Measurements from ENCODE around the gene AARS2. TPM values are rescaled to one million over a fixed set of nuclear protein-coding genes. Genes with fewer than 3 reads are reported as not detected.

Gene AARS2
- total RNA-seq, 1 donor from 2014 or later = 10.7 TPM

DNA sequence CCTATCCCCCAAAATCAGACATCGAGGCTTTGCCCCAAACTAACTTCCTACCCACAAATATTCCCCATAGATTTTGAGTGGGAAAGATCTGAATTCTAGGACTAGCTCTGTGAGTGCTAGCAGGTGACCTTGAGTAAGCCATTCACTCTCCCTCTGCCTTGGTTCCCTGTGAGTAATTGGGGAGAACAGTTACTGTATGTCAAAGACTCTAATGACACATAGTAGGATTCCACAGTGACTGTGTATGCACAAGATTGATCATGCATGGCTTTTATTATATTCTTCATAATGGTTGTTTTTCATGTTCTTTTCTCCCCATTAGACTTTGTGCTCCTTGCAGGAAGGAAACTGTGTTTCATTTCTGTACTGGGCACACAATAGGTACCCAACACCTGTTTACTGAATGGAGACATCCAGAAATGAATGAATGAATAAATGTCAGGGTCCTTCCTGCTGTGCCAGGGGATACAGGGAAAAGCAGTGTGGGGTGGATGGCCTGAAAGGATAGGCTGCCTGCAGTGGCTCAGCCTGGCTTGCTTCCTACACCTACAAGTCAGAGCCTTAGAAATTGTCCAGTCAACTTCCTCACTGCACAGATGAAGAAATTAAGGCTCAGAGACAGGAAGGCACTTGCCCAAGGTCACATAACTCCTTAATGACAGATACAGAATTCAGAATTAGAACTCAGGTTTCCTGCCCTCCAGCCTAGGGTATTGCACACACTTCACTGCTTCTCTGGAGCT lies 43.8 kb downstream of the AARS2 start:
- no peak for DNase-seq
- no peak for ATAC-seq (ENCODE audit: poor library complexity)
- intact Hi-C loops (cut with DNase I) = loop anchor here (5.0 kb wide), 1 partner anchor 38 kb away; no protein-coding TSS in a partner anchor

DNA sequence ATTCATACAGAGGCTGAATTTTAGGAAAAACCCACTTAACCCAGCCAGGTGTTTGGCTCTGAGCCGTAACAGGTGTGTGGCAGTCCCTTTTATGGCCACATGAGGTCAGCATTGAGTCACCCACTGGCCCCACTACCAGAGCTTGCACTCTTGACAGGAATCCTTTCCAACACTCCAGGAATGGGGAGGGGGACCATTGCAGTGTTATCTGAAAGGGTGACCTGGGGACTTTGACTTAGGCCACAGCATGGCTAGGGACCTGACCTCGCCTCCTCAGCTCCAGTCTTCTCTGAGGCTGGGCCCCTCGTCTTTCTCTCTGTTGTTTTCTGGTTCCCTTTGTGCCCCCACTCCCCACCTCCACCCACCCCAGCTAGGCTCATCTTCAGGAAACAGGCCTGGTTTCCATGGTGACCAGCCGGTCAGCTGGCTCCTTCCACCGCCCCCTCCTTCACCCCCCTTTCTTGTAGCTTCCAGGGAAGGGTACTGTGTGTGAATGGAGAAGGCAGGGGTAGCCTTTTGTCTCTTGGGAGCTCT lies 45.0 kb downstream of the AARS2 start:
- intact Hi-C loops (cut with DNase I) = loop anchor here (5.0 kb wide), 1 partner anchor 39 kb away; no protein-coding TSS in a partner anchor
- no peak for ATAC-seq (ENCODE audit: poor library complexity)

DNA sequence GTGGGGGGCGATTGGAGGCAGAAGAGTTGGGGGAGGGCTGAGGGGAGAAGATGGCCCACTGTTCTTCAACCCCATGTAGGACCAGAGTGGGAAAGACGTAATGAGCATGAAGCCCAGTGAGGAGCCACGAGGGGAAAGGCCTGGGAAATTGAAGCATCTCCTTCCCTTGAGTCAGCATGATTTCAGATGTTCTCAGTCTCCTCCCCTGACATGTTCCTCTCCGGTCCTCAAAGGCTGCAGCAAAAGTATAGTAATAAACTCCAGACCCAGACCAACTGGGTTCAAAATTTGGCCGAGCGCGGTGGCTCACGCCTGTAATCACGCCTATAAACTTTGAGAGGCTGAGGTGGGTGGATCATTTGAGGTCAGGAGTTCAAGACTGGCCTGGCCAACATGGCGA lies 45.9 kb downstream of the AARS2 start:
- intact Hi-C loops (cut with DNase I) = loop anchor here (1.0 to 5.0 kb wide), 2 partner anchors 40 to 70 kb away; no protein-coding TSS in a partner anchor

More for the DNA sequence above, 45.0 kb downstream of the AARS2 start:
- no peak for DNase-seq

DNA sequence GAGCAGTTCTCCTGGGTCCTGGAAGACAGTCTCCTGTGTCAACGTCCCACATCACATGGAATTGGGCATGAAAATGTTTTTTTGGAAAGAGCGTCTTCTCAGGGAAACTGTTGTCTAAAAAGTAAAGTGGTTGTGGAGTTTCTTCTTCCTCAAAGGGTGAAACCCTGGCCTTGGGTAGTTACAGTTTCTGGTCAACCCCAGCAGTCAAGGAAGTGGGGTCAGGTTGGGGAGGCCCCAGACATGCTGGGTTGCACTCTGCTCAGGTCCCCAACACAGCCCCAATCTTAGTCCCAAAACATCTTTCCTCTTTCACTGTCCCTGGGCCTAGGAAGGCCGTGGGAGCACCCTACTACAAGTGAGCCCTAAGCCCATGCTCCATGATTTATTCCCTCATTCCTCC lies 46.8 kb downstream of the AARS2 start:
- intact Hi-C loops (cut with DNase I) = loop anchor here (5.0 kb wide), 1 partner anchor 41 kb away; no protein-coding TSS in a partner anchor
- DNase-seq = no peak
- ATAC-seq (ENCODE audit: poor library complexity) = no peak

More for the DNA sequence above, 45.9 kb downstream of the AARS2 start:
- ATAC-seq (ENCODE audit: poor library complexity) (no peak), DNase-seq (no peak)

DNA sequence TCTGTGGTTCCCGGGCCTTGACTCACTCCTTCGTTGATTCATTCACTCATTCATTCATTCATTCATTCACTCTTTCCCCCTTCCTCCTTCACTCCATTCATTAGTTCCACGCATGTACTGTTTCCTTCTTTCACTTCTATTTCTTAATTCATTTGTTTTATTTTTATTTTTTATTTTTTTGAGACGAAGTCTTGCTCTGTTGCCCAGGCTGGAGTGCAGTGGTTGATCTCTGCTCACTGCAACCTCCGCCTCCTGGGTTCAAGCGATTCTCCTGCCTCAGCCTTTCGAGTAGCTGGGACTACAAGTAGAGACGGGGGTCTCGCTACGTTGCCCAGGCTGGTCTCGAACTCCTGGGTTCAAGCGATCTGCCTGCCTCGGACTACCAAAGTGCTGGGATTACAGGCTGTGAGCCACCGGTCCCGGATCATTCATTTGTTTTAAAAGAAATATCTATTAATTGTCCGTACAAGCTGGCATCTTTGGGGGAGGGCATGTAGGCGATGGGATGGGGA lies 47.4 kb downstream of the AARS2 start:
- ATAC-seq (ENCODE audit: poor library complexity) (no peak), DNase-seq (no peak)
- intact Hi-C loops (cut with DNase I) = loop anchor here (5.0 kb wide), 1 partner anchor 42 kb away; no protein-coding TSS in a partner anchor

DNA sequence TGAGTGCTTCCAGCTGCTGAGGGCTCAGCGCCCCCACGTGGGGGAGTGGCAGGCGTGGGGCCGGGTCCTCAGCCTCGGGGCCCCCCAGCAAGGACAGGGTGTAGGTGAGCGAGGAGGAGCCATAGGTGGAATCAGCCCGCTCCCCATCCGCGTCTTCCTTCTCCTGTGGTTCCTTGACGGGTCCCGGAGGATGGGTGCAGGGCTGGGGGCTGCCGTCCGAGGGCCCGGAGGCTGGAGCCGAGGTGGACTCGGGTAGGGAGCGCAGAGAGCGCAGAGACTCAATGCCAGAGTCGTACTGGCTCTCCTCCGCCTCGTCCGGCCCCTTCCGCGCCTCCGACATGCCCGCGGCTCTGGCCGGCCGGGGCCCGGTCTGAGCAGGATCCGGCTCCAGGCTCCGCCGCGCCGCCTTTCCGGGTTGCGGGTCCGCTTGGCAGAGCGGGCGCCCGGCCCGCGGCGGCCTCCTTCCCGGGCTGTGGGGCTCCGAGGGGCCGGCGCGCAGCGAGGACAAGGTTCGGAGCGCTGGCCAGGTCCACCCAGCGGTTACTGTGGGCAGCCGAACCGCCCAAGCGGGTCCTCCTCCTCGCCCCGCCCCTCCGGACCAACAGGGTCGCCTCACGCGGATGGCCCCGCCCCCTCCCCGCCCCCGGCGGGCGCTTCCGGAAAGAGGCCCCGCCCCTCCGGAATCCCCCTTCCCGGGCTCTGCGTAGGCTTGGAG lies 48.0 kb downstream of the AARS2 start, which contains the start of gene NFKBIE:
Gene NFKBIE (minus strand): TSS at position 545 of the 715 bp plus-strand sequence. CDS start 205 bp downstream, at position 340.
- DNase-seq = peak; percentile 98
- ATAC-seq (ENCODE audit: poor library complexity) = peak; percentile 97
- intact Hi-C loops (cut with DNase I) = loop anchor here (5.0 kb wide), 1 partner anchor 42 kb away; no protein-coding TSS in a partner anchor

DNA sequence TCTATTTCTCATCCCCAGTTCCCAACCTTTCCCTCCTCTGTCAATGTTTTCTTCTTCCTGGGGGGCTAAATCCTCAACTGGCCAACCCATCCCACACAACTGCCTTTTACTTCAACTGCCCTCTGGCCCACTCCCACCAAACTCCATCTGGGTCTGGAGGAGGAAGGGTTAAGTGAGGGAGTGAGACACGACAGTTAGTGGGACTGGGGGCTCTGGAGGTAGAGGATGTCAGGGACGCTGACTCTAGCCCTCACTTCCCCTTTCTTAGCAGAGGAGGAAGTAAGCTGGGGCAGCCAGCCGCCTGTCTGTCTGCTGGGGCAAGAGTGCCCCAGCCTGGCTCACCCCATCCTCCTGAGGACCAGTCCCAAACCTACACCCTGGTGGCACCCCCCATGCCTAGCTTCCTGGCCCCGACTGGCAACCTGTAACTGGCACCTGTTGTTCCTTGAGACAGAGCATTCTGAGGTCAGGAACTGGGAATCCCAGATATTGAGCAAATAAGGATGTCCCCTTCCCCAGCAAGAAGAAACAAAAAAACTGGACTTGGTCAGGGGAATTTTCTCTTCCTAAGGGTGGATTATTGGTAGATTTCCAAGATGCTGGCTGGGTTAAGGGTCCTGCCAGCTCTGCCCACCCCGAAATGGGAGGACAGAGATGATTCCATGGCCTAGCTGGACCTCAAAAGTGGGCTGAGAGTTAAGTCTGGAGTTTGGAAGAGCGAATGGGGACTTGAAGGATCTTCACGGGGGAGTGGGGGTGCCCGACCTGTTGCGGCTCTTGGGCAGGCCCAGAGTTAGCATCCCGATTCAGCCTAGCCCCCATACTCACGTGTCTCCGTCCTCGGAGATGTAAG lies 48.8 kb downstream of the AARS2 start:
- peak; percentile 79 for DNase-seq
- intact Hi-C loops (cut with DNase I) = loop anchor here (5.0 kb wide), 1 partner anchor 43 kb away; no protein-coding TSS in a partner anchor
- peak; percentile 6 for ATAC-seq (ENCODE audit: poor library complexity)

DNA sequence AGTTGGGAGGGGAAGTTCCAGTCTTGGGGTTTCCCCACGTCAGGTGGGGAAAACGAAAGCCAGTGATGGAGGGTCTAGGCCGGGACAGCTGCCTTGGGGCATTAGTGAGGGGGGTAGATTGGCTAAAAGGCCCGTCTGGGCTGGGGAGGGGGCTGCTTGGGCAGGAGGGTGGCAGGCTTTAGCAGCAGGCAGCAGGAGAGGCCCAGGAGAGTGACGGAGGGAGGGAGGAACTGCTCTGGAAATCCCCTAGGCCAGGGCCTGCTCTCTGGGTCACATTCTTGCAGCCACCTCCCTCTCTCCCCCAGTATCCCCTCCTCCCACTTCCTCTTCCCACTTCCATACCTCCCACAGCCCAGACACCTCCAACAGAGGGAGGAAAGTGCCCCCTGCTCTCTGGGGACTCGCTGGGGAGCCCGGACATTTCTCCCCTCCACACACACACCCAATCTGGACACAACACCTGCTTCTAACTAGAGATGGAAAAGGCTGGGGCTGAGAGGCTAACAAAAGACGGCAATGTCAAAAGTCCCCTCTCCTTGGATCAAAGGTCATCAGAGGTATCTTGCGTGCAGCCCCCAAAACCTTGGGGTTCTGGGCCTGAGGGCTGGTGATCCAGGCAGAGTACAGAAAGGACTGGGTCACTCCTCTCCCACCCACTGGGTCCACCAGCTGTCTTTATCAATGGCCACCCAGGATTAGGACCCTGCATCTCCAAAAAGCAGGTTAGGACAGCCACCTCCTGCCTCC lies 49.6 kb downstream of the AARS2 start:
- intact Hi-C loops (cut with DNase I) = no loop called here
- ATAC-seq (ENCODE audit: poor library complexity) = no peak
- no peak for DNase-seq

DNA sequence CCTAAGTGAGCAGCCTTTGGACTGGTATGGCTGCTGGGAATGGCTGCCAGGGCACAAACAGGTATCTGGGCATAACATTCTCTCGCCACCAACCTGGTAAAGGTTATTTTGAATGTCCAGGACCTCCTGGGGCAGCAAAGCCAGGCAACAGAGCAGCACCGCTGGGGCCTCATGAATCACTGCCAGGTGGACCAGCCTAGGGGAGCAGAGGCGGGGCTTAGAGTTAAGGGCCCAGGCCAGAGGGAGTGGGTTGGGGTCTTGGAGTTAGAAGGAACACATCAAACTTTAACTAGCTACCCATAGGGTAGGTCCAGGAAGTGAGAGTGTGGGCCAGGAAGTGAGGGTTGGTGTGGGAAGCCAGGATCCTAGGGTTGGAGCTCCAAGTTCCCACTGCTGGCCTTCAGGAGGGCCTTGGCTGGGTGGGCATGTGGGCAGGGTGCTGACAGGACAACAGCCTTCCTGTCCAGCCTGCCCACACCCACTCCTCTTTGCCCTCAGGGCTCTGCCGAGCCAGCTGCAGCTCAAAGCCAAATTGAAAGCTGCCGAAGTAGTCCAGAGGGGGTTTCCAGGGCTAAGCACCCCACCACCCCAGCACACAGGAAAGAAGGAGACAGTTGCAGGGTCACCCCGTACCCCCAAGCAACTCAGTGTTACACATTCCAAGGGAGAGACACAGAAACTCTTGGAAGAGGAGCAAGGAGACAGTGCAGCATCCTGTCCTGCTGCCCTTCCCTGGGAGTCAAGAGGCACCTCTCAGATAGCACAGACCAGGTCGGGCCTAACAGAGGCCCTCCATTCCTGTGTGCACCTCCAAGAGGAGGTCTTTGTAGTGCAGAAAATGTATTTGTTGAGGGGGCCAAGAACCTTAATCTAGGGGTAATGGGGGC lies 50.4 kb downstream of the AARS2 start:
- ATAC-seq (ENCODE audit: poor library complexity) (no peak), DNase-seq (no peak)
- intact Hi-C loops (cut with DNase I) = no loop called here

DNA sequence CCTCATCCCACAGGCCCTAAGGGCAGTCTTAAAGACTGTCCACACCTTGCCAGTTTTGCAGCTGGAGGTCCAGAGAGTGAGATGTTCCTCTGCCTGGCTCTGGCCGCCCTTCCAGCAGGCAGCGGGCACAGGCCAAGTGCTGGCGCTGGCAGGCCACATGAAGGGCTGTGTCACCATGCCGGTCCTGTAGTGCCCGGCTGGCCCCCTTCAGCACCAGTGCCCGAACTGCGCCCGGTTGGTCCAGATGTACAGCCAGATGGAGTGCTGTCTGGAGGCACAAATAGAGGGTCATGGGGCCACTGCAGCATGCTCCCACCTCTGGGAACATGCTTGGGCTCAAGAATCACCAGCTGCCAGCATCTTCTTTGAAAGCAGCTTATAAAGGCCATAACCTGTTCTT lies 51.6 kb downstream of the AARS2 start:
- intact Hi-C loops (cut with DNase I) = no loop called here
- no peak for ATAC-seq (ENCODE audit: poor library complexity)
- no peak for DNase-seq

DNA sequence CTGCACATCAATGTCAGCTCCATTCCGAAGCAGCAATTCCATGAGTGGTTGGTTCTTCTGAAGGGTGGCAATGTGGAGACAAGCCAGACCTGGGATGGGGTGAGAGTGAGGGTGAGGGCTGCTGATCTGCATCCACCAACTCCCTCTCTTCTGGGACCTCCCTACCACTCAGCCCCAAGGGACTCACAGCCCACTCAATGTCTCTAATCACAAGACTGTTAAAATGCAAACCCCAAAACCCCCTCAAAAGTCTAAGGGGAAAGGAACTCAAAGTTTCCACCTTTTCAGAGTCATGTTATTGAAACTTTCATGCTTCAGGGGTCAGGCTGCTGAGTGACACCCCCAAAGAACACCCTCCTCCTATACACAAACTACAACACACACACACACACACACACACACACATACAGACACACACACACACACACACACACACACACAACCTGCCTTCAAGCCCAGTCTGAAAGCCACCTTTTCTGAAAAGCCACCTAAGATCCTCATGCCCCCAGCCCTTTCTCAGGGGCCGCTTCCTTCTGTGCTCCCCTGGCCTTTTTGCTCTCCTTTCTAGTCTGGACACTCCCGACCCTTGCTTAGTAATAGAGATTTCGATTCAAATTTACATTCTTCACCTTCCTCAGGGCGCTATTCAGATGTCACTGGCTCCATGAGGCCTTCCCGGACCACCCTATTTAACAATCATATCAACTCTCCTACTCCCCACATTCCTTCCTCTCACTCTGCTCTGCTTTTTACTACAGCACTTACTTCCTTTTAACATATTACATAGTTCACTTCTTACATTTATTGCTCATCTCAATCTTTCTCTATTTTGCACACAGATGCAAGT lies 52.5 kb downstream of the AARS2 start:
- ATAC-seq (ENCODE audit: poor library complexity) (no peak), DNase-seq (no peak)
- intact Hi-C loops (cut with DNase I) = no loop called here

DNA sequence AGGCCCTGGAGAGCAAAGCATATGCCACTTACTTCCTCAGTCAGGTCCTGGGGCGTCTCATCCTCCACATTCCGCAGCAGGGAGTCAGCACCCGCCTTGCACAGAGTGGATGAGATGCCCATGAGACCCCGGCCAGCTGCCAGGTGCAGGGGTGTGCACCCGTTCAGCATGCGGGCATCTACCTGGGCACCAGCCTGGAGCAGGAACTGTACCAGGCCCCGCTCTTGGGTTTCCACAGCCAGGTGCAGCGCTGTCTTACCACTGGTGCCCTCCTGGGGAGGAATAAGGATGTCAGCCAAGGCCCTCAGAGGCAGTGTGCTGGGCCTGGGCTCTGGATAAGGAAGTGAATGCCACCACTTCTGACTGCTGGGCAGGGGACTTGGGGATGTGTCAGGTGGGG lies 53.1 kb downstream of the AARS2 start:
- ATAC-seq (ENCODE audit: poor library complexity) = no peak
- intact Hi-C loops (cut with DNase I) = no loop called here
- no peak for DNase-seq

DNA sequence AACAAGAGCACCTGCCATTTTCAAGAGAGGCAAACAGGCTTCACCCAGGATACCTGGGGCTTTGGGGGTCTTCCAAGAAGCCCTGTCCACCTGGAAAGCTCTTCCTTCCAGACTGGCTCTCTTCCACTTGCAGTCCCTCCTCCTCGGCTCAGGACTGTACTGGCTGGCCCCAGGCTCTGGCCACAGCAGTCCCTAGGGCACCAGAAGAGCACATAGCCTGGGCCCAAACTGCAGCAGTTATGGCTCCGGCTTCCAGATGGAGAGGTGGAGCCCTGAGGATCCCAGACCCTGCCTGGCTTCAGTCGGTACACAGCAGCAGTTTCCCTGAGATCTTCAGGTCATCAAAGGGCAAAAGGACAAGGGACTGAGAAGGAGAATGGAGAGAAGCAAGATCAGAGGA lies 54.2 kb downstream of the AARS2 start:
- DNase-seq (no peak), ATAC-seq (ENCODE audit: poor library complexity) (no peak)
- intact Hi-C loops (cut with DNase I) = no loop called here

DNA sequence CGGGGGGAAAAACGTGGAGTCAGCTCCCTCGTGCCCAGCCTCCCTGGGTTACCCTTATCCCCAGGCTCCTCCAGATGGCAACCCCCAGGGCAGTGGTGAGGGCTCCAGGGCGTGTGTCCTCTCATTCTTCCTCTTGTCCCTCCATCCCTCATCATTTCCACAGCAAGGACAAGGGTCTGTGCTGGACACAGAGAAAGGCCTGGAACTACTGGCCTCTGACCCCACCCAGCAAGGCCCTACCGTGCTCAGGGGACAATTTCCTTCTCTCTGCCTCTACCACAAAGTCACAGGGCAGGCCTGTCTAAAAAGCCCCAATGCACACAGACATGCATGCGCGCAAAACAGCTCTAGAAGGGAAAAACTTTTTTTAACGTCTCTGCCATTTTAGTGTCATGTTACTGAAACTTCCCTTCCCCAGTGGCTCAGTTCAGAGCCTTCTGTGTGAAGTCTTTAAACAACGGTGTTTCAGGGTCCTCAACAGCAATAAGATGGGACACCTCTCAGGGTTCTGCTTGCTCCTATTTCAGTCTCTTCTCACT lies 54.8 kb downstream of the AARS2 start:
- intact Hi-C loops (cut with DNase I) = no loop called here
- DNase-seq = no peak

DNA sequence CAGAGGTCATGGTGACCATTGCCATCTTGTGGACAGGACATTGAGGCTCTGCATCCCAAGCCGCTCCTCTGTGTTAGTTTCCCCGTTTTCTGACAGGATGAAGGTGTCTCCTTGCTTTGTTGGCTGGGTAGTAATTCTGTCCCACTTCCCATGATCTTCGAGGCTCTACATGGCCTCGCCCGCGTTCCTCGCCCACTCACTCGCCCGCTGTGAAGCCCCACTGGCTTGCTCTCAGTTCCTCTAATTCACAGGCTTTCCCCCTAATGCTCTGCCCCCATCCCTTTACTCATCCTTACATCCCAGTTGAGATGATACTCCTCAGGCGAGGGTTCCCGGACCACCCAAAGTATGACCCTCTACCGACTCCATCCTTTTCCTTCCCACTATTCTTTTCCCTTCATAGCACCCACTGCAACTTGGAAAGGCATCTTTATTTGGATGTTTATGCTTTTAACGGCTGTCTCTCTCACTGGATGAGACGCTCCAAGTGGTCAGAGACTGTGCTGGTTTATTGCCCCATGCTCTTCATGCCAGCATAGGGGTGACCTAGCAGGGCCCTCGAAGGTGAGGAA lies 55.3 kb downstream of the AARS2 start:
- DNase-seq (no peak), ATAC-seq (ENCODE audit: poor library complexity) (no peak)
- intact Hi-C loops (cut with DNase I) = no loop called here

More for the DNA sequence above, 54.8 kb downstream of the AARS2 start:
- ATAC-seq (ENCODE audit: poor library complexity) = no peak

Measured in Right ventricle myocardium superior (tissue), 1 donor.